Skeletal muscle satellite cell (primary cell): ENCODE results near the gene SEC11C.

ENCODE experiments used
- H3K27me3 ChIP-seq: 2 replicates; pipeline ENCODE4 v1.7.0; 2013; ENCODE audit warnings: low read length; ENCODE audit not compliant: control insufficient read depth, insufficient read depth
- H3K36me3 ChIP-seq: 2 replicates; pipeline ENCODE4 v1.7.0; 2013; ENCODE audit warnings: mild to moderate bottlenecking, control low read depth, low read length; ENCODE audit not compliant: insufficient read depth
- H3K4me1 ChIP-seq: 2 replicates; pipeline ENCODE4 v1.7.0; 2013; ENCODE audit warnings: low read length; ENCODE audit not compliant: control insufficient read depth, insufficient read depth
- H3K4me2 ChIP-seq: 2 replicates; pipeline ENCODE4 v1.7.0; 2013; ENCODE audit warnings: mild to moderate bottlenecking, low read length
- H3K4me3 ChIP-seq: 2 replicates; pipeline ENCODE4 v1.7.0; 2013; ENCODE audit warnings: low read length
- H3K9ac ChIP-seq: 2 replicates; pipeline ENCODE4 v1.7.0; 2013; ENCODE audit warnings: mild to moderate bottlenecking, low read depth, low read length, moderate library complexity
- H3K9me3 ChIP-seq: replicated peaks from 2 replicates; pipeline ENCODE4 v1.7.0; 2013; ENCODE audit warnings: mild to moderate bottlenecking, control low read depth, low read length

The SEC11C gene

GRCh38 chr18:59189746-59190145 is 50.1 kb downstream of the SEC11C start:
- Histone ChIP-seq H3K4me3 (no peak overlapping the region), H3K27me3 (peaks cover 56% of the 10 kb centered on the region), H3K36me3 (no peaks in the 10 kb centered on the region)

DNA sequence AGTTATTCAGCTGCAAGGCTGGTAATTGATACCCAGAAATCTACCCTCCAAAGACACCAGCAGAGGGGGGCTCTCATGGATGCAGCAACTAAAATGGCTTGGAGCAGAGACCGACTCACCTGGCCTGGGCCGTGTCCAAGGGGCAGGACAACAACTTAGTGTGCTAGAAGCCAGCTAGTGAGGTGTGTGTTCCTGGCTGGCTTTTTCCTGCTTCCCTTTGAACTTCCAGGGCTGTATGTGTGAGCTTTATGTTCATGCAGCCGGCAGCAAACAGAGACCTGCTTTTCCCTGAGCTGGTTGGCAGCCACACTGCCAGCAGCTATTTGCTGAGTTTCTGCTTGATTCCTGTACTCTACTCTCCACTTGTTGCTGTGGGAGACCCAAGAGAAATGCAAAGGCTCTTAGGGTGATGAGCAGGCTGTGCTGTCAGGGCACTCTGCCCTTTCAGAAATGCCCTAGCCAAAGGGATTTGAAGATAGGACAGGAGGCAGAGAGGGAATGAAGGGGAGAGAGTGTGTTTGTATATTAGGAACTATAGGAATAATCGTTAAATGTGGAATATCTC is 56.6 kb downstream of the SEC11C start:
- H3K4me1 ChIP-seq = no peaks in the 10 kb centered on the region
- no peaks in the 10 kb centered on the region for H3K9me3 ChIP-seq
- no peak overlapping the region for H3K4me2 ChIP-seq
- H3K9ac ChIP-seq = no peak overlapping the region
- H3K27me3 ChIP-seq = peaks cover 75% of the 10 kb centered on the region
- H3K36me3 ChIP-seq = no peaks in the 10 kb centered on the region
- H3K4me3 ChIP-seq = no peak overlapping the region

More at GRCh38 chr18:59189746-59190145, 50.1 kb downstream of the SEC11C start:
- Histone ChIP-seq H3K9ac (no peak overlapping the region), H3K9me3 (no peaks in the 10 kb centered on the region), H3K4me2 (no peak overlapping the region), H3K4me1 (no peaks in the 10 kb centered on the region)

- Histone ChIP-seq H3K4me3 (no peak overlapping the region), H3K4me2 (no peak overlapping the region), H3K9me3 (no peaks in the 10 kb centered on the region), H3K27me3 (peaks cover 72% of the 10 kb centered on the region), H3K4me1 (no peaks in the 10 kb centered on the region), H3K9ac (no peak overlapping the region), H3K36me3 (no peaks in the 10 kb centered on the region)
Measured at GRCh38 chr18:59197636-59198035, 58.0 kb downstream of the SEC11C start.

DNA sequence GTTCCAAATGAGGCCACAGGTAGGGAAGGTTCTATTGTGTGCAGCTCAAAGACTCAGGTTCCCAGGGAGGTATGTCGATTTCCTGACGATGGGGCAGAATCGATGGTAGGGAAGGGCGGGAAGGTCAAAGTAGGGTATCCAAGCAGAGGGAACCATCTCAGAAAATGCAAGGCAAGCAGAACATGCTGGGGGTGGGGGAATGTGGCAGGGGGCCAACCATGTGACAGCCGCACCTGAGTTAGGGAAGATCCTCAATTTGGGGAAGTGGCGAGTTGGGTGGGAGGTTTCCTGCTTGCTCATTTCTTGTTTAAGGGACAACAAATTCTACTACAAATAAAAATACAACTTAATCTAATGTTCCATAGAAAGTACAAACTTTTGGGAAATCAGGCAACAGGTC is 58.5 kb downstream of the SEC11C start:
- H3K27me3 ChIP-seq = peaks cover 73% of the 10 kb centered on the region
- H3K4me3 ChIP-seq = no peak overlapping the region
- H3K36me3 ChIP-seq = no peaks in the 10 kb centered on the region
- H3K9ac ChIP-seq = no peak overlapping the region
- no peak overlapping the region for H3K4me2 ChIP-seq
- H3K9me3 ChIP-seq = no peaks in the 10 kb centered on the region
- no peaks in the 10 kb centered on the region for H3K4me1 ChIP-seq

- peaks cover 84% of the 10 kb centered on the region for H3K27me3 ChIP-seq
- no peak overlapping the region for H3K9ac ChIP-seq
- no peaks in the 10 kb centered on the region for H3K36me3 ChIP-seq
- H3K4me2 ChIP-seq = no peak overlapping the region
- H3K4me3 ChIP-seq = no peak overlapping the region
- H3K9me3 ChIP-seq = no peaks in the 10 kb centered on the region
- H3K4me1 ChIP-seq = no peaks in the 10 kb centered on the region
Measured at GRCh38 chr18:59200787-59201186, 61.1 kb downstream of the SEC11C start.

GRCh38 chr18:59202258-59202820 is 62.7 kb downstream of the SEC11C start:
- no peaks in the 10 kb centered on the region for H3K36me3 ChIP-seq
- no peaks in the 10 kb centered on the region for H3K9me3 ChIP-seq
- H3K9ac ChIP-seq = no peak overlapping the region
- peaks cover 84% of the 10 kb centered on the region for H3K27me3 ChIP-seq
- no peak overlapping the region for H3K4me3 ChIP-seq
- H3K4me2 ChIP-seq = no peak overlapping the region
- no peaks in the 10 kb centered on the region for H3K4me1 ChIP-seq

DNA sequence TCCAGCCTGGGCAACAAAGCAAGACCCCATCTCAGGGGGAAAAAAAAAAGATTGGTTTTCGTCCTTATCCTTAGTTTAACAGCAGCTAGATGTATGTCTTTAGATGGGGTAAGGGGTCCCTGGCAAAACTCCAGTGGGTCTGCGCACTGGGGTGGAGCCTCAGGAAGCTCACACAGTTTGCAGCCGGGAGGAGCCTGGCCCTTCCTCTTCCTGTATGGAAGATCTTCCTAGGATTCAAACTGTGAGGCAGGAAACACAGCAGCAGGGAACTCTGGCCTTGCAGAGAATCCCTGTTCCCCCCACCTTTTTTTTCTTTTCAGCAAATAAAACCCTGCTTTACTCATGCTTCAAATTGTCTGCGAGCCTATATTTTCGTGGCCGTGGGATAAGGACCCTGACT is 67.8 kb downstream of the SEC11C start:
- H3K9me3 ChIP-seq = no peaks in the 10 kb centered on the region
- H3K9ac ChIP-seq = no peak overlapping the region
- no peaks in the 10 kb centered on the region for H3K36me3 ChIP-seq
- H3K4me1 ChIP-seq = no peaks in the 10 kb centered on the region
- peaks cover 85% of the 10 kb centered on the region for H3K27me3 ChIP-seq
- H3K4me2 ChIP-seq = no peak overlapping the region
- H3K4me3 ChIP-seq = no peak overlapping the region
